SK-N-SH treated with all-trans-retinoic acid at 6 μM for 48 hours (cell line): ENCODE results near the gene APOL2.
"Not testable (repeated sequence)": the region's sequence is repeated elsewhere in the genome, so short reads cannot be mapped to it uniquely, and the experiment has no call there.

Experiments used
- ATAC-seq: fragments of 200-7000 bp; cut with Tn5 transposase; 3 replicates; pipeline ENCODE4 v1.9.1; 2020; ENCODE audit warnings: mild to moderate bottlenecking, moderate library complexity
- BACH2 ChIP-seq: fragments of 250-450 bp; sonication (Bioruptor Pico); IDR thresholded peaks from 2 replicates; pipeline ENCODE4 v1.9.0; 2021; ENCODE audit warnings: mild to moderate bottlenecking, borderline replicate concordance
- CSDC2 ChIP-seq: fragments of 250-450 bp; sonication (Bioruptor Pico); IDR thresholded peaks from 2 replicates; pipeline ENCODE4 v1.5.0; 2020; ENCODE audit warnings: mild to moderate bottlenecking, moderate library complexity
- ESRRG ChIP-seq: fragments of 250-450 bp; sonication (Bioruptor Pico); IDR thresholded peaks from 2 replicates; pipeline ENCODE4 v1.6.1; 2021; ENCODE audit warnings: mild to moderate bottlenecking
- GLIS3 ChIP-seq: fragments of 250-450 bp; sonication (Bioruptor Pico); IDR thresholded peaks from 2 replicates; pipeline ENCODE4 v1.5.0; 2020; ENCODE audit warnings: mild to moderate bottlenecking, moderate library complexity
- ISL1 ChIP-seq: fragments of 250-450 bp; sonication (Bioruptor Pico); IDR thresholded peaks from 2 replicates; pipeline ENCODE4 v2.1.2; 2022; ENCODE audit warnings: mild to moderate bottlenecking, moderate library complexity
- OSR1 ChIP-seq: fragments of 250-450 bp; sonication (Bioruptor Pico); IDR thresholded peaks from 2 replicates; pipeline ENCODE4 v1.8.0; 2022; ENCODE audit warnings: moderate library complexity, mild to moderate bottlenecking, inconsistent platforms
- PPARA ChIP-seq: fragments of 250-450 bp; sonication (Bioruptor Pico); IDR thresholded peaks from 2 replicates; pipeline ENCODE4 v1.5.0; 2020; ENCODE audit warnings: mild to moderate bottlenecking, borderline replicate concordance
- RARB ChIP-seq: fragments of 250-450 bp; sonication (Bioruptor Pico); IDR thresholded peaks from 2 replicates; pipeline ENCODE4 v1.8.0; 2021; ENCODE audit warnings: mild to moderate bottlenecking, moderate library complexity
- SNAI2 ChIP-seq: fragments of 250-450 bp; sonication (Bioruptor Pico); IDR thresholded peaks from 2 replicates; pipeline ENCODE4 v1.5.0; 2020; ENCODE audit warnings: mild to moderate bottlenecking, moderate library complexity
- TCF4 ChIP-seq: fragments of 250-450 bp; sonication (Bioruptor Pico); IDR thresholded peaks from 2 replicates; pipeline ENCODE4 v1.8.0; 2021; ENCODE audit warnings: mild to moderate bottlenecking, moderate library complexity, borderline replicate concordance
- ZC3H10 ChIP-seq: fragments of 250-450 bp; sonication (Bioruptor Pico); IDR thresholded peaks from 2 replicates; pipeline ENCODE4 v1.5.1; 2021; ENCODE audit warnings: mild to moderate bottlenecking, moderate library complexity
- ZFP3 ChIP-seq: fragments of 250-450 bp; sonication (Bioruptor Pico); IDR thresholded peaks from 2 replicates; pipeline ENCODE4 v1.5.0; 2020; ENCODE audit warnings: mild to moderate bottlenecking, moderate library complexity
- ZFP30 ChIP-seq: fragments of 450-650 bp; formaldehyde crosslinking; IDR thresholded peaks from 2 replicates; pipeline ENCODE4 v1.5.0; 2022; ENCODE audit warnings: mild to moderate bottlenecking, moderate library complexity
- ZNF565 ChIP-seq: fragments of 450-650 bp; formaldehyde crosslinking; conservative IDR thresholded peaks from 2 replicates; pipeline ENCODE4 v1.5.0; 2020; ENCODE audit warnings: low read depth, mild to moderate bottlenecking, moderate library complexity
- ZNF70 ChIP-seq: fragments of 450-650 bp; formaldehyde crosslinking; IDR thresholded peaks from 2 replicates; pipeline ENCODE4 v1.5.0; 2020; ENCODE audit warnings: mild to moderate bottlenecking, moderate library complexity
- TF ChIP-seq, protein P1 (sequence below): fragments of 250-450 bp; sonication (Bioruptor Pico); IDR thresholded peaks from 2 replicates; pipeline ENCODE4 v1.5.0; 2020; ENCODE audit warnings: mild to moderate bottlenecking, moderate library complexity
- TF ChIP-seq, protein P2 (sequence below): fragments of 250-450 bp; sonication (Bioruptor Pico); IDR thresholded peaks from 2 replicates; pipeline ENCODE4 v1.5.1; 2020; ENCODE audit warnings: low read depth, mild to moderate bottlenecking, moderate library complexity
- TF ChIP-seq, protein P3 (sequence below): fragments of 250-450 bp; sonication (Bioruptor Pico); IDR thresholded peaks from 2 replicates; pipeline ENCODE4 v1.5.1; 2021; ENCODE audit warnings: mild to moderate bottlenecking, moderate library complexity
- TF ChIP-seq, protein P4 (sequence below): fragments of 250-450 bp; sonication (Bioruptor Pico); IDR thresholded peaks from 2 replicates; pipeline ENCODE4 v1.8.0; 2020; ENCODE audit warnings: mild to moderate bottlenecking, moderate library complexity, borderline replicate concordance

APOL2 gene

DNA sequence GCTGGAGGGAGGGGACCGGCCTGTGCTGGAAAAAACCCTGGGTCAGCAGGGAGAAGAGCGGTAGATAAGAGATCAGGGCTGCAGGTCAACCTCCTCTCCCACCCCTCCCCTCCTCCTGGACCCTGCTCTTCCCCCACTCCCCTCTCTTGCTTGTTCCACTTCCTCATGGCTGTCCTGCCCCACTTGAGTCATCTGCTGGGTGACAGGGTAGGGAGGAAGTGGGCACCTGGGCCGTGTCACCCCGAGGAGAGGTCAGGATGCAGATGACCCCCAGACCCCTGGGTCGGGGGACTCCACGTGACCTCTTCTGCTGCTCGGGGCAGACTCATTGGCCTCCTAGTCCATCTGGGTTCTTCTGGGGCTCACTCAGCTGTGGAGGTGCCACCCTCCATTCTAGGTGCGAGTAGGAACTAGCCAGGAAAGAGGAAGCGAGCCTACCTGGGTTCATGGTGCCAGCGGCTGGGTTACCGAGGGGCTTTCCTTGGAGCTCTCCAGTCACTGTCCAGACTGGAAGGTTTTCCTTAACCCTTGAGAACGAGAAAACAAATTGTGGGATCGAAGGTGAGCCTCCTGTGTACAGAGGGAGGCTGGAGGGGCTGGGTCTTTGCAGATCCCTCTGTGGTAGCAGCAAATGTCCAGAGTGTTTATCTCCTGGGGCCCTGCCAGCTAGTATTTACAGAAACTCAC is 6.5 kb downstream of the APOL2 start:
- TF ChIP-seq GLIS3 (CRISPR knock-in tag): no peak
- no peak for ATAC-seq

DNA sequence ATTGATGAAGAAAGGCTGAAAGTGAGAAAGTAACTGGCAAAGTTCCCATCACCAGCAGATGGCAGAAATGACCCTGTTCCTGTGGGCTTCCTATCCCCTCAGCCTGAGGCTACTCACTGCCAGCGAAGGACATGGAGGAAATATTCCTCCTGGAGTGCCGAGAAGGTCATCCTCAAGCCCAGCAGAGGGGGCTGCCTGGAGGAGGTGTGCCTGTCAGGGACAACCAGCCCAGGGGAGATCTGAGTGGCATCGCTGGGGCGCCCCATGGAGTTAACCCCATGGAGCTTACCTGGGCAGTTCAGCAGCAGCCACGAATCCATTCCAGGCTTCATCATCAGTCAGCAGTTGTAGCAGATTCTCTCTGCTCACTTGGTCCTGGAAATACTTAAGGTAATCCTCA is 8.3 kb downstream of the APOL2 start:
- not testable (repeated sequence) for ATAC-seq

DNA sequence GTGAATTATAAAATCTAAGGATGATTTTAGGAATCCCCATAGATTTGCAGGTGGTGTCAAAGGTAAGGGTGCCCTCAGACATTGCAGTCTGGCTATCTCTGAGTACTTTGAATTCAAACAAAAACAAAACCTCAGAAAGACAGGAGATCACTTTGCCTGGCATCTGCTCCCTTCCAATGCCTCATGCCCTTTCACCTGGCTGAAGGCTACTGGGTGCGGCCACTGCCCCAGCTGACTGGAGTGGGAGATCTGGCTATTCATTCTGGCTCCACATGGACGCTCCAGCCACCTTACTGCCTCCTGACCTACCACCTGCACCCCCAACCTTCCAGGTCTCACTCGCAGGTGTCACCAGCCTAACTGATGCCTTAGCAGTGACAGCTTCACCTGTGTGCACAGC is 9.7 kb downstream of the APOL2 start:
- ATAC-seq: not testable (repeated sequence)

DNA sequence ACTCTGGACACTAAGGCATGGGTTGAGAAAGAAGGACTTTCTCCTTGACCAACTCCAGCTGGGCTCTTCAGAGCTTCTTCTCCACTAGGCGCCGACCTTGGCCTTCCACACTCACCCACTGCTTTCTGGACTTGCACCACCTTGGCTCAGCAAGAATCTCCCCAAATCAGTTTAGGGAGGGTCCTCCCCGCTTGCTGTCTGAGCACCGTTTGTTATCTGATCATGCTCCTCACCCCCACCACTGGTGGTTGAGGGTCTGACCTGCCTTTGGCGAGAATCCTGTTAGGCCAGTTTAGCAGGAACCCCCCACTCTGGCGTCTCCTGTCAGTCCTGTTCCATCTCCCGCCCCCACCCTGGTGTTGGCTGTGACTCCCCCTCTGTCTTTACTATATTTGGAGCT is 10.4 kb downstream of the APOL2 start:
- no peak for ATAC-seq
- TF ChIP-seq PPARA (CRISPR knock-in tag): no peak
- TF ChIP-seq, protein P1, sequence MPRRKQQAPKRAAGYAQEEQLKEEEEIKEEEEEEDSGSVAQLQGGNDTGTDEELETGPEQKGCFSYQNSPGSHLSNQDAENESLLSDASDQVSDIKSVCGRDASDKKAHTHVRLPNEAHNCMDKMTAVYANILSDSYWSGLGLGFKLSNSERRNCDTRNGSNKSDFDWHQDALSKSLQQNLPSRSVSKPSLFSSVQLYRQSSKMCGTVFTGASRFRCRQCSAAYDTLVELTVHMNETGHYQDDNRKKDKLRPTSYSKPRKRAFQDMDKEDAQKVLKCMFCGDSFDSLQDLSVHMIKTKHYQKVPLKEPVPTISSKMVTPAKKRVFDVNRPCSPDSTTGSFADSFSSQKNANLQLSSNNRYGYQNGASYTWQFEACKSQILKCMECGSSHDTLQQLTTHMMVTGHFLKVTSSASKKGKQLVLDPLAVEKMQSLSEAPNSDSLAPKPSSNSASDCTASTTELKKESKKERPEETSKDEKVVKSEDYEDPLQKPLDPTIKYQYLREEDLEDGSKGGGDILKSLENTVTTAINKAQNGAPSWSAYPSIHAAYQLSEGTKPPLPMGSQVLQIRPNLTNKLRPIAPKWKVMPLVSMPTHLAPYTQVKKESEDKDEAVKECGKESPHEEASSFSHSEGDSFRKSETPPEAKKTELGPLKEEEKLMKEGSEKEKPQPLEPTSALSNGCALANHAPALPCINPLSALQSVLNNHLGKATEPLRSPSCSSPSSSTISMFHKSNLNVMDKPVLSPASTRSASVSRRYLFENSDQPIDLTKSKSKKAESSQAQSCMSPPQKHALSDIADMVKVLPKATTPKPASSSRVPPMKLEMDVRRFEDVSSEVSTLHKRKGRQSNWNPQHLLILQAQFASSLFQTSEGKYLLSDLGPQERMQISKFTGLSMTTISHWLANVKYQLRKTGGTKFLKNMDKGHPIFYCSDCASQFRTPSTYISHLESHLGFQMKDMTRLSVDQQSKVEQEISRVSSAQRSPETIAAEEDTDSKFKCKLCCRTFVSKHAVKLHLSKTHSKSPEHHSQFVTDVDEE (CRISPR knock-in tag): no peak
- TF ChIP-seq ZFP30 (CRISPR knock-in tag): no peak

DNA sequence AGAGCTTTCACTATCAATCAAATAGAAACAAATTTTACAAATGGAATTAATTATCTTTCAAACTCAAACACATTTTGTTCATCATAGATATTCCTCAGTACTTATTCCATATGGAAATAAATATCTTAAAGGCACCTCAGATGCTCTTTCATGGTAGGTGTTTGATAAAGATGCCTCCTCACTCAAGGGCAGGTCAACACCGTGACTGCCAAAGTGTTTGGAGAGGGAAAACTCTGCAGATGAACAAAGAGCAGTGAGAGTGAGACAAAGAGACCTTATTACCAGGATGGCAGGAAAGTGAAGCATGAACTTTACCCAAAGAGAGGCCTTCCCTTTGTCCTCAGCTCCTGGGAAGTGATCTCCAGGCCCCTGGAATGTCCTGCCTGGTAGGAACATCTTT is 11.0 kb downstream of the APOL2 start:
- ATAC-seq: not testable (repeated sequence)

DNA sequence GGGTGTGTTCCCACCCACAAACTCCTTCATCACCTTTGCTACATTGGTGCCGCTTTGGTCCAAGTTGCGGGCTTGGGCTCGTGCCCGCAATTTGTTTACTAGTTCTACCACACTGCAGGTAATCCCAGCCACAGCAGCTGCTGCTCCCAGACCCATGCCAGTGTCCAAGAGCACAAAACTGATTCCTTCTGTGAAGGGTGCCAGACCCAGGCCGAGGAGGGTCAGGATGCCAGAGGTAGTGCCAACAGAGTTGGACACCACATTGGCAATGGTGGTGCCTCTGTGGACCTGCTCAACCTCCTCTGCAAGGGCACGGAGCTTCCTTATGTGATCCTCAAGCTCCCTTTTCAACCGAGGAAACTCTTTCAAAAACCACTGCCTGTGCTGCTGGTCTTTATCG is 11.5 kb downstream of the APOL2 start:
- ATAC-seq: no peak
- TF ChIP-seq ZC3H10 (CRISPR knock-in tag) (no peak), SNAI2 (CRISPR knock-in tag) (no peak), ESRRG (CRISPR knock-in tag) (no peak), ZNF565 (no peak), ISL1 (CRISPR knock-in tag) (no peak), ZFP30 (CRISPR knock-in tag) (no peak), BACH2 (CRISPR knock-in tag) (no peak), GLIS3 (CRISPR knock-in tag) (no peak), ZNF70 (CRISPR knock-in tag) (no peak), CSDC2 (no peak), OSR1 (CRISPR knock-in tag) (no peak), ZFP3 (CRISPR knock-in tag) (no peak), RARB (CRISPR knock-in tag) (no peak), TCF4 (CRISPR knock-in tag) (no peak)
- TF ChIP-seq, protein P1 (CRISPR knock-in tag): no peak
- TF ChIP-seq, protein P2, sequence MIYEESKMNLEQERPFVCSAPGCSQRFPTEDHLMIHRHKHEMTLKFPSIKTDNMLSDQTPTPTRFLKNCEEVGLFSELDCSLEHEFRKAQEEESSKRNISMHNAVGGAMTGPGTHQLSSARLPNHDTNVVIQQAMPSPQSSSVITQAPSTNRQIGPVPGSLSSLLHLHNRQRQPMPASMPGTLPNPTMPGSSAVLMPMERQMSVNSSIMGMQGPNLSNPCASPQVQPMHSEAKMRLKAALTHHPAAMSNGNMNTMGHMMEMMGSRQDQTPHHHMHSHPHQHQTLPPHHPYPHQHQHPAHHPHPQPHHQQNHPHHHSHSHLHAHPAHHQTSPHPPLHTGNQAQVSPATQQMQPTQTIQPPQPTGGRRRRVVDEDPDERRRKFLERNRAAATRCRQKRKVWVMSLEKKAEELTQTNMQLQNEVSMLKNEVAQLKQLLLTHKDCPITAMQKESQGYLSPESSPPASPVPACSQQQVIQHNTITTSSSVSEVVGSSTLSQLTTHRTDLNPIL (CRISPR knock-in tag): no peak
- TF ChIP-seq, protein P3, sequence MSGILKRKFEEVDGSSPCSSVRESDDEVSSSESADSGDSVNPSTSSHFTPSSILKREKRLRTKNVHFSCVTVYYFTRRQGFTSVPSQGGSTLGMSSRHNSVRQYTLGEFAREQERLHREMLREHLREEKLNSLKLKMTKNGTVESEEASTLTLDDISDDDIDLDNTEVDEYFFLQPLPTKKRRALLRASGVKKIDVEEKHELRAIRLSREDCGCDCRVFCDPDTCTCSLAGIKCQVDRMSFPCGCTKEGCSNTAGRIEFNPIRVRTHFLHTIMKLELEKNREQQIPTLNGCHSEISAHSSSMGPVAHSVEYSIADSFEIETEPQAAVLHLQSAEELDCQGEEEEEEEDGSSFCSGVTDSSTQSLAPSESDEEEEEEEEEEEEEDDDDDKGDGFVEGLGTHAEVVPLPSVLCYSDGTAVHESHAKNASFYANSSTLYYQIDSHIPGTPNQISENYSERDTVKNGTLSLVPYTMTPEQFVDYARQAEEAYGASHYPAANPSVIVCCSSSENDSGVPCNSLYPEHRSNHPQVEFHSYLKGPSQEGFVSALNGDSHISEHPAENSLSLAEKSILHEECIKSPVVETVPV (CRISPR knock-in tag): no peak
- TF ChIP-seq, protein P4, sequence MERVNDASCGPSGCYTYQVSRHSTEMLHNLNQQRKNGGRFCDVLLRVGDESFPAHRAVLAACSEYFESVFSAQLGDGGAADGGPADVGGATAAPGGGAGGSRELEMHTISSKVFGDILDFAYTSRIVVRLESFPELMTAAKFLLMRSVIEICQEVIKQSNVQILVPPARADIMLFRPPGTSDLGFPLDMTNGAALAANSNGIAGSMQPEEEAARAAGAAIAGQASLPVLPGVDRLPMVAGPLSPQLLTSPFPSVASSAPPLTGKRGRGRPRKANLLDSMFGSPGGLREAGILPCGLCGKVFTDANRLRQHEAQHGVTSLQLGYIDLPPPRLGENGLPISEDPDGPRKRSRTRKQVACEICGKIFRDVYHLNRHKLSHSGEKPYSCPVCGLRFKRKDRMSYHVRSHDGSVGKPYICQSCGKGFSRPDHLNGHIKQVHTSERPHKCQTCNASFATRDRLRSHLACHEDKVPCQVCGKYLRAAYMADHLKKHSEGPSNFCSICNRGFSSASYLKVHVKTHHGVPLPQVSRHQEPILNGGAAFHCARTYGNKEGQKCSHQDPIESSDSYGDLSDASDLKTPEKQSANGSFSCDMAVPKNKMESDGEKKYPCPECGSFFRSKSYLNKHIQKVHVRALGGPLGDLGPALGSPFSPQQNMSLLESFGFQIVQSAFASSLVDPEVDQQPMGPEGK (CRISPR knock-in tag): no peak
